Rectal smooth muscle tissue (tissue), 1 donor: ENCODE data around the gene SLAMF7.
"Not testable (repeated sequence)": the region's sequence is repeated elsewhere in the genome, so short reads cannot be mapped to it uniquely, and the experiment has no call there.

Experiments
- H3K27ac ChIP-seq: one replicate; pipeline ENCODE4 v1.7.0; 2013; ENCODE audit warnings: low read depth, low read length, inconsistent platforms
- H3K27me3 ChIP-seq: one replicate; pipeline ENCODE4 v1.7.0; 2013; ENCODE audit warnings: low read length; ENCODE audit not compliant: control insufficient read depth, insufficient read depth
- H3K36me3 ChIP-seq: one replicate; pipeline ENCODE4 v1.7.0; 2013; ENCODE audit warnings: low read length; ENCODE audit not compliant: control insufficient read depth, insufficient read depth
- H3K4me1 ChIP-seq: one replicate; pipeline ENCODE4 v1.7.0; 2013; ENCODE audit warnings: low read length; ENCODE audit not compliant: control insufficient read depth, insufficient read depth
- H3K4me3 ChIP-seq: one replicate; pipeline ENCODE4 v1.7.0; 2013; ENCODE audit warnings: low read length
- H3K9ac ChIP-seq: one replicate; pipeline ENCODE4 v1.7.0; 2013; ENCODE audit warnings: low read length

SLAMF7 gene

DNA sequence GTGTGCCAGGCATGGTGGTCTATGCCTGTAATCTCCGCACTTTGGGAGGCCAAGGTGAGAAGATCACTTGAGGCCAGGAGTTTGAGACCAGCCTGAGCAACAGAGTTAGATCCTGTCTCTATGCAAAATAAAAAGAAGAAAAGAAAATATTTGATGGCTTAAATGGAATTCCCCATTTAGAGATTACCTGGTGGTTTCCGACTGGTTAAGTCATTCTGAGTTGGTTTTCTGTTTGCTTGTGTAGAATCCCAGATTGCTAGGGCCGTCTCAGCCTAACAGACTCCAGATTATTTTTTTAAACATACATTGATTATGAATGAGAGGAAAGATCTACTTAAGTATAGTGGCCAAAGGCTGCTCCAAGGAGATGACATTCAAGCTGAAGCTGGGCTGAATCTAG, 34.0 kb downstream of the SLAMF7 start:
- Histone ChIP-seq H3K9ac (no peak overlapping the region), H3K36me3 (no peaks in the 10 kb centered on the region), H3K4me3 (no peak overlapping the region), H3K27ac (no peak overlapping the region), H3K27me3 (no peaks in the 10 kb centered on the region), H3K4me1 (no peaks in the 10 kb centered on the region)

GRCh38 chr1:160774886-160775719, 36.1 kb downstream of the SLAMF7 start:
- no peak overlapping the region for H3K4me3 ChIP-seq
- no peaks in the 10 kb centered on the region for H3K27me3 ChIP-seq
- no peaks in the 10 kb centered on the region for H3K36me3 ChIP-seq
- no peak overlapping the region for H3K9ac ChIP-seq
- H3K27ac ChIP-seq, result no peak overlapping the region
- H3K4me1 ChIP-seq, result no peaks in the 10 kb centered on the region

- Histone ChIP-seq H3K4me3 (no peak overlapping the region), H3K9ac (no peak overlapping the region), H3K36me3 (no peaks in the 10 kb centered on the region), H3K27me3 (no peaks in the 10 kb centered on the region), H3K27ac (no peak overlapping the region), H3K4me1 (no peaks in the 10 kb centered on the region)
Measured at GRCh38 chr1:160776178-160776577, 37.1 kb downstream of the SLAMF7 start.

DNA sequence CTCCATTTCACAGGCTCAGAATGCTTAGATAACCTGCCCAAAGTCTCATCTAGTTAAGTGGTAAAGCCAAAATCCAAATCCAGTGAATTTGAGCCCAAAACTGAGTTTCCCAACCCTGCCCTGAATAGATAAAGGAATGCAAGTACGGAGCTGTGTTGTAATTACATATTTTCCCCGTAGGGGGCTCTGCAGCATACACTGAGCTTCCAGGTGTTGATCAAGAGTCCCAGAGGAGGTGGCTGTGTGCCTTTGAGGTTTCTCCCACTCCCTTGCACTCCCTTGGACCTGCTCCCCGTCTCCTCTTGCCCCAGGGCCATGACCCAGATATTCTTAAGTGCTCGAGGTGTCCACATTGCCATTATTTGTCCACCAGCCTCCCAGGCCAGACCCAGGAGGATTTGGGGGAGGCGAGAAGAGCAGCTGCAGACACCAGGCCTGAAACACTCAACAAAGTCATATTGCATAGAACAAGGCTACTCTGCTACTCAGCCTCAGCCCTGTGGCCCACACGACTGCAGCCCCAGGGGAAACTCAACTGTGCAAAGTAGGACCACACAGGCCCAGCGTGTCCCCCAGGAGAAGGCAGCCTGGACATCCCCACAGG, 38.5 kb downstream of the SLAMF7 start:
- H3K27me3 ChIP-seq, result no peaks in the 10 kb centered on the region
- H3K4me1 ChIP-seq, result no peaks in the 10 kb centered on the region
- no peak overlapping the region for H3K27ac ChIP-seq
- H3K4me3 ChIP-seq, result no peak overlapping the region
- no peaks in the 10 kb centered on the region for H3K36me3 ChIP-seq
- no peak overlapping the region for H3K9ac ChIP-seq

DNA sequence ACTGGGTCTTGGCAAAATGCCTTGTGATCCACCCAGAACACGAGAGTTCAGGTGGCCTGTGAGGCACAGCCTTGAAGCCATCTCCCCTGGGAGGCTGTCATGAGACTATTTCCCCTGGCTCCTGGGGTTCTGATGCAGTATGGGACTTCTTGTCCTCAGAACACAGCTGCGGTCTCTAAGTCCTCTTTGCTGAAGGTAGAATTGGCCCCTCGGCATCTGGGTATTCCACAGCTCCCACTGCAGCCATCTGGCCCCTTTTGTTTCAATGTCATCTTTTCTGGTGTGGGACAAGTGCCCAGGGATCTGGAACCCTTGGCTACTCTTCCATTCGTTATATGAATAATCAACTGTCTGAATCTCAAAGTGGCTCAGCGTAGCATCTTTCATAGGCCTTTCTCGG, 39.9 kb downstream of the SLAMF7 start:
- Histone ChIP-seq H3K27me3 (no peaks in the 10 kb centered on the region), H3K4me3 (no peak overlapping the region), H3K9ac (no peak overlapping the region), H3K27ac (no peak overlapping the region), H3K36me3 (no peaks in the 10 kb centered on the region), H3K4me1 (no peaks in the 10 kb centered on the region)

DNA sequence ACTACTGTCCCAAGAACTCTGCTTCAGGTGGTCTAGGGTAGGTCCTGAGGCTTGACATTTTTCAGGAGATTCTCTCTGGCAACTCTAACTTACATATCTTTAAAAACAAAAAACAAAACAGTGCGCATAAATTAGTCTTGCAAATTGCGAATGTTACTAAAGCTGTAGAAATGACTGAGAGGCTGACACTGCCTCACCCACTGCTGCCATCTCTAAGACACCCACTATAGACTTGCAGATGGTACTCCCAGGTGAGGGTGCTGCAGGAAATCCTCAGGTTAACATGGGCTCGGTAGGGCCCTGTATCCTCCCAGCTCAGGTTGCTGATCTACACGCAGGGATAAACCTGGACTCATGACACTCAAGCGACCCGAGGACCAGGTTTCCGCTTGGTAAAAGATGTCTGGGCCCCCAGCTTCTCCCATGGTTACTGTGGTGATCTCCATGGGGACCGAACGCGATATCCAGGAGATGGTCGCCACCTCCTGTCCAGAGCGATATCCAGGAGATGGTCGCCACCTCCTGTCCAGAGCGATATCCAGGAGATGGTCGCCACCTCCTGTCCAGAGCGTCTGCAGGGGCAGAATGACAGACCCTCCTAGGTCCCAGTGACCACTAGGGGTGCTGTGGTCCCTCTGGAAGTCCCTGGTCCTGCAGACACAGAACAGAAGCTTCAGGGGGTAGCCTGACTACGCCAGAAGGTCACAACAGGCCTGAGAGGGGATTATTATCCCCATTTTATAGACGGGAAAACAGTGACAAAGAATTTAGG, 40.8 kb downstream of the SLAMF7 start:
- Histone ChIP-seq H3K27me3 (no peaks in the 10 kb centered on the region), H3K4me1 (no peaks in the 10 kb centered on the region), H3K27ac (no peak overlapping the region), H3K9ac (no peak overlapping the region), H3K4me3 (no peak overlapping the region), H3K36me3 (no peaks in the 10 kb centered on the region)

- H3K4me1 ChIP-seq, result no peaks in the 10 kb centered on the region
- H3K4me3 ChIP-seq, result no peak overlapping the region
- no peaks in the 10 kb centered on the region for H3K27me3 ChIP-seq
- H3K27ac ChIP-seq, result no peak overlapping the region
- no peak overlapping the region for H3K9ac ChIP-seq
- no peaks in the 10 kb centered on the region for H3K36me3 ChIP-seq
Measured at GRCh38 chr1:160780398-160780755, 41.3 kb downstream of the SLAMF7 start.

- H3K9ac ChIP-seq, result no peak overlapping the region
- no peak overlapping the region for H3K4me3 ChIP-seq
Measured at GRCh38 chr1:160781186-160781766, 42.2 kb downstream of the SLAMF7 start.

DNA sequence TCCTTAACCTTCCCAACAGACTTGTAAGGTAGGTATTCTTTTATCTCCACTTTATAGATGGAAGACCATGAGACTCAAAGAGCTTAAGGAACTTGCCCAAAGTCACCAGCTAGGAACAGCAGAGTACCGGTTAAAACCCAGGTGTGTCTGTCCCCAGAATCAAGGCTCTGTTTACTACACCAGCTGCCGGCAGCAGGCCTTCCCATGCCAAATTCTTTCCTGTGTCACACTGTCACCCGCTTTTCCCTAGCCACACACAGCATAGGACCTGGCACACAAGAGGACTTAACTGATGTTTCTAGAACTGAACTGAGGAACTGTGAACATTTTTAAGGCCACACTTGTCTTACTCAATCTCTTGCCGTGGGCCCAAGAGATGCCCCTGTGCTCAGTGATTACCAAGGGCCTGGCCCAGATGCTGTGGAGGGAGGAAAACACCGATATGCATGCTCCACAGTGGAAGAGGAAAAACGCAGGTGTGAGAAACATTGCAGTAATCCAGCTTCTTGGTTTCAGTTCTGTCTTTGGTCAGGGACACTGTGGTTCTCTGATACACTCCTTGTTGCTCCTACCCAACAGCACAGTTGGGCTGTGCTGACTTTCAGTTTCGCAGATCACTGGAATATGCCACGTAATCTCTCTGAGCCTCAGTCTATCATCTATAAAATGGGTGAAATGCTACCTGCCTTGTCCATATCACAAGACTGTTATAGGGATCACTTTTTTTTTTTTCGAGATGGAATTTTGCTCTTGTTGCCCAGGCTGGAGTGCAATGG, 43.1 kb downstream of the SLAMF7 start:
- no peak overlapping the region for H3K27ac ChIP-seq
- no peaks in the 10 kb centered on the region for H3K27me3 ChIP-seq
- H3K4me3 ChIP-seq, result no peak overlapping the region
- no peak overlapping the region for H3K9ac ChIP-seq
- no peaks in the 10 kb centered on the region for H3K4me1 ChIP-seq
- no peaks in the 10 kb centered on the region for H3K36me3 ChIP-seq

More at GRCh38 chr1:160781186-160781766, 42.2 kb downstream of the SLAMF7 start:
- Histone ChIP-seq H3K4me1 (no peaks in the 10 kb centered on the region), H3K36me3 (no peaks in the 10 kb centered on the region), H3K27ac (no peak overlapping the region), H3K27me3 (no peaks in the 10 kb centered on the region)

DNA sequence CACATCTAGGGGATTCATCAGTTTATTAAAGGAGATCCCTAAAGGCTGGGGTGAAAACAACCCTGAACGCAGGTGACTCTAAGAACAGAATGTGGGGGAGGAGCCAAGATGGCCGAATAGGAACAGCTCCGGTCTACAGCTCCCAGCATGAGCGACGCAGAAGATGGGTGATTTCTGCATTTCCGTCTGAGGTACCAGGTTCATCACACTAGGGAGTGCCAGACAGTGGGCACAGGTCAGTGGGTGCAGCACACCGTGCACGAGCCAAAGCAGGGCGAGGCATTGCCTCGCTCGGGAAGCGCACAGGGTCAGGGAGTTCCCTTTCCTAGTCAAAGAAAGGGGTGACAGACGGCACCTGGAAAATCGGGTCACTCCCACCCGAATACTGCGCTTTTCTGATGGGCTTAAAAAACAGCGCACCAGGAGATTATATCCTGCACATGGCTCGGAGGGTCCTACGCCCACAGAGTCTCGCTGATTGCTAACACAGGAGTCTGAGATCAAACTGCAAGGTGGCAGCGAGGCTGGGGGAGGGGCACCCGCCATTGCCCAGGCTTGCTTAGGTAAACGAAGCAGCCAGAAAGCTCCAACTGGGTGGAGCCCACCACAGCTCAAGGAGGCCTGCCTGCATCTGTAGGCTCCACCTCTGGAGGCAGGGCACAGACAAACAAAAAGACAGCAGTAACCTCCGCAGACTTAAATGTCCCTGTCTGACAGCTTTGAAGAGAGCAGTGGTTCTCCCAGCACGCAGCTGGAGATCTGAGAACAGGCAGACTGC, 44.1 kb downstream of the SLAMF7 start:
- H3K27me3 ChIP-seq, H3K4me1 ChIP-seq, H3K36me3 ChIP-seq, H3K4me3 ChIP-seq, H3K27ac ChIP-seq, H3K9ac ChIP-seq: not testable (repeated sequence)

- Histone ChIP-seq H3K4me3 (no peak overlapping the region), H3K36me3 (no peaks in the 10 kb centered on the region), H3K4me1 (no peaks in the 10 kb centered on the region), H3K27ac (no peak overlapping the region), H3K27me3 (no peaks in the 10 kb centered on the region), H3K9ac (no peak overlapping the region)
Measured at GRCh38 chr1:160789051-160789701, 50.1 kb downstream of the SLAMF7 start.
